Right cardiac atrium (tissue), 5 donors: ENCODE data around the gene ZBTB49. TPM values are rescaled to one million over a fixed set of nuclear protein-coding genes. Genes with fewer than 3 reads are reported as not detected.

Experiments
- ATAC-seq, 2 donors: fragments of 200-7000 bp; cut with Tn5 transposase; one replicate each; pipeline versions ENCODE4 v1.8.0 to v1.9.1; 2020; ENCODE audit warnings: moderate library complexity in 2 of 2, mild to moderate bottlenecking in 1 of 2
- DNase-seq, 3 donors: peaks; one replicate each; pipeline ENCODE4 v3.0.0-alpha.2; 2020
- H3K27ac ChIP-seq: one replicate; pipeline ENCODE4 v1.5.1; 2013; ENCODE audit warnings: mild to moderate bottlenecking, low read length, control low read depth, moderate library complexity
- H3K27me3 ChIP-seq: one replicate; pipeline ENCODE4 v1.6.1; 2013; ENCODE audit not compliant: control insufficient read depth, insufficient read depth
- H3K4me1 ChIP-seq: one replicate; pipeline ENCODE4 v1.6.1; 2013; ENCODE audit warnings: low read length; ENCODE audit not compliant: control insufficient read depth, insufficient read depth
- H3K4me3 ChIP-seq: one replicate; pipeline ENCODE4 v1.5.1; 2013; ENCODE audit warnings: low read length, control low read depth
- H3K9me3 ChIP-seq: one replicate; pipeline ENCODE4 v1.6.1; 2013; ENCODE audit warnings: low read length; ENCODE audit not compliant: control insufficient read depth
- WGBS: extraction: QIAGEN DNeasy Blood & Tissue Kit; methylation state at CpG from one replicate; pipeline ENCODE4 v1.1.7; 2013; 5-methylcytosine and 5-hydroxymethylcytosine counted together
- intact Hi-C, 4 donors: fragments of 100-400 bp; cut with DNase I; formaldehyde crosslinking; loops; one replicate each; pipeline versions ENCODE4 v1.11.0 to v1.14.0; 2022 to 2023
- polyA plus RNA-seq: library from polyadenylated mRNA; stranded (reverse); fragments of 200-250 nt; gene quantifications from one replicate; pipeline ENCODE4 v1.2.3, GENCODE V29; 2013
- total RNA-seq, 4 donors: library from RNA; stranded (reverse); fragmentation: NEBNext Ultra II Directional; extraction: Animal tissue kit (Norgen Biotek cat#: 25700); gene quantifications; one replicate each; pipeline ENCODE4 v1.2.1, GENCODE V29; 2021
- donor health status: healthy with polysubstance abuse.
- donor health status: DM: no; HTN: yes; CAD: no.
- donor health status: DM: no; HTN: no; CAD: no.
- donor health status: DM: no; HTN: yes; CAD: no; lungs with severe emphysema.
- donor health status: DM: yes; HTN: yes; CAD: no.

The ZBTB49 gene
- total and polyA plus RNA-seq, 5 donors: 2.2 to 6.0 (median 4.6) TPM

GRCh38 chr4:4326166-4326565 lies 36.1 kb downstream of the ZBTB49 start:
- intact Hi-C loops: no loop called here
- Histone ChIP-seq H3K9me3 (no peaks in the 10 kb centered on the region), H3K4me3 (no peak overlapping the region), H3K4me1 (peaks cover 3% of the 10 kb centered on the region), H3K27me3 (no peaks in the 10 kb centered on the region), H3K27ac (no peak overlapping the region)
- WGBS: 95% methylated on average over 4 of the region's 4 CpGs
- no peak for DNase-seq
- ATAC-seq: no peak

- Histone ChIP-seq H3K9me3 (no peaks in the 10 kb centered on the region), H3K27ac (no peak overlapping the region), H3K4me3 (no peak overlapping the region), H3K4me1 (peaks cover 3% of the 10 kb centered on the region), H3K27me3 (no peaks in the 10 kb centered on the region)
- DNase-seq (peak; percentile 73 to 87 (median 85)), ATAC-seq (peak; percentile 74 to 81)
- WGBS: 24% methylated on average over 22 of the region's 22 CpGs
- intact Hi-C loops: no loop called here
Measured at GRCh38 chr4:4327652-4328121, 37.6 kb downstream of the ZBTB49 start.

GRCh38 chr4:4328206-4328605 lies 38.2 kb downstream of the ZBTB49 start:
- H3K4me3 ChIP-seq: no peak overlapping the region
- ATAC-seq (no peak), DNase-seq (no peak)
- intact Hi-C loops: no loop called here
- no peaks in the 10 kb centered on the region for H3K9me3 ChIP-seq
- H3K4me1 ChIP-seq: peaks cover 3% of the 10 kb centered on the region
- no peaks in the 10 kb centered on the region for H3K27me3 ChIP-seq
- H3K27ac ChIP-seq: no peak overlapping the region
- 97% methylated on average over 1 of the region's 1 CpG for WGBS

- Histone ChIP-seq H3K4me1 (peaks cover 2% of the 10 kb centered on the region), H3K27ac (no peak overlapping the region), H3K9me3 (no peaks in the 10 kb centered on the region), H3K4me3 (no peak overlapping the region), H3K27me3 (no peaks in the 10 kb centered on the region)
- no peak for DNase-seq
- intact Hi-C loops: no loop called here
- ATAC-seq: no peak
- 94% methylated on average over 4 of the region's 4 CpGs for WGBS
Measured at GRCh38 chr4:4328840-4329239, 38.8 kb downstream of the ZBTB49 start.

GRCh38 chr4:4329496-4329895 lies 39.4 kb downstream of the ZBTB49 start:
- DNase-seq (no peak), ATAC-seq (no peak)
- no peak overlapping the region for H3K27ac ChIP-seq
- no peak overlapping the region for H3K4me3 ChIP-seq
- H3K4me1 ChIP-seq: no peaks in the 10 kb centered on the region
- H3K9me3 ChIP-seq: no peaks in the 10 kb centered on the region
- intact Hi-C loops: no loop called here
- WGBS: 96% methylated on average over 10 of the region's 10 CpGs
- H3K27me3 ChIP-seq: no peaks in the 10 kb centered on the region

GRCh38 chr4:4330794-4331193 lies 40.7 kb downstream of the ZBTB49 start:
- no peaks in the 10 kb centered on the region for H3K4me1 ChIP-seq
- no peak overlapping the region for H3K4me3 ChIP-seq
- no peak overlapping the region for H3K27ac ChIP-seq
- H3K27me3 ChIP-seq: no peaks in the 10 kb centered on the region
- intact Hi-C loops: loop anchor here in 1 of 4 donors (5.0 kb wide), 1 partner anchor 78 kb away; no protein-coding TSS in a partner anchor
- no peaks in the 10 kb centered on the region for H3K9me3 ChIP-seq
- 85% methylated on average over 5 of the region's 5 CpGs for WGBS
- ATAC-seq: no peak
- no peak for DNase-seq

GRCh38 chr4:4332529-4332928 lies 42.5 kb downstream of the ZBTB49 start:
- intact Hi-C loops: loop anchor here in 1 of 4 donors (5.0 kb wide), 1 partner anchor 80 kb away; no protein-coding TSS in a partner anchor
- Histone ChIP-seq H3K27me3 (no peaks in the 10 kb centered on the region), H3K9me3 (no peaks in the 10 kb centered on the region), H3K4me3 (no peak overlapping the region), H3K27ac (no peak overlapping the region), H3K4me1 (no peaks in the 10 kb centered on the region)
- ATAC-seq (no peak), DNase-seq (no peak)
- WGBS: 92% methylated on average over 3 of the region's 3 CpGs

GRCh38 chr4:4333265-4333706 lies 43.2 kb downstream of the ZBTB49 start:
- peak; percentile 83 to 93 for ATAC-seq
- WGBS: 17% methylated on average over 11 of the region's 11 CpGs

GRCh38 chr4:4334798-4335520 lies 44.9 kb downstream of the ZBTB49 start:
- Histone ChIP-seq H3K9me3 (no peaks in the 10 kb centered on the region), H3K4me3 (no peak overlapping the region), H3K27me3 (no peaks in the 10 kb centered on the region), H3K27ac (no peak overlapping the region), H3K4me1 (peaks cover 1% of the 10 kb centered on the region)
- DNase-seq (peak; percentile 63 to 87 (median 83)), ATAC-seq (peak in 1 of 2 donors; percentile 47)
- WGBS: 45% methylated on average over 21 of the region's 21 CpGs
- intact Hi-C loops: loop anchor here (5.0 kb wide), 2 partner anchors 78 to 83 kb away; no protein-coding TSS in a partner anchor

More at GRCh38 chr4:4333265-4333706, 43.2 kb downstream of the ZBTB49 start:
- H3K9me3 ChIP-seq: no peaks in the 10 kb centered on the region
- H3K27ac ChIP-seq: no peak overlapping the region
- no peaks in the 10 kb centered on the region for H3K27me3 ChIP-seq
- no peak overlapping the region for H3K4me3 ChIP-seq
- DNase-seq: peak; percentile 71 to 91 (median 89)
- intact Hi-C loops: loop anchor here in 1 of 4 donors (5.0 kb wide), 1 partner anchor 81 kb away; no protein-coding TSS in a partner anchor
- no peaks in the 10 kb centered on the region for H3K4me1 ChIP-seq

- ATAC-seq (no peak), DNase-seq (no peak)
- Histone ChIP-seq H3K27me3 (no peaks in the 10 kb centered on the region), H3K27ac (no peak overlapping the region), H3K4me1 (peaks cover 3% of the 10 kb centered on the region), H3K4me3 (no peak overlapping the region), H3K9me3 (no peaks in the 10 kb centered on the region)
- intact Hi-C loops: loop anchor here in 3 of 4 donors (5.0 kb wide), 2 partner anchors 81 to 86 kb away; no protein-coding TSS in a partner anchor
- WGBS: 68% methylated on average over 11 of the region's 11 CpGs
Measured at GRCh38 chr4:4338210-4339001, 48.4 kb downstream of the ZBTB49 start.
